Fibroblast of lung (primary cell): ENCODE data around the gene FRK. TPM values are rescaled to one million over a fixed set of nuclear protein-coding genes. Genes with fewer than 3 reads are reported as not detected.
"Not testable (repeated sequence)": the region's sequence is repeated elsewhere in the genome, so short reads cannot be mapped to it uniquely, and the experiment has no call there.

Experiments
- DNase-seq, 2 donors: peaks; one replicate each; pipeline versions ENCODE4 v3.0.0 to v3.0.0-alpha.2; 2010; ENCODE audit warnings: low read depth in 2 of 2
- H2AFZ ChIP-seq: 2 replicates; pipeline ENCODE4 v1.5.1; 2012; ENCODE audit warnings: low read length, control low read depth, inconsistent platforms
- H3K27ac ChIP-seq: 2 replicates; pipeline ENCODE4 v1.5.1; 2011; ENCODE audit warnings: low read length, control low read depth; ENCODE audit not compliant: insufficient read depth
- H3K27me3 ChIP-seq: 2 replicates; pipeline ENCODE4 v1.5.1; 2011; ENCODE audit warnings: mild to moderate bottlenecking, low read length; ENCODE audit not compliant: control insufficient read depth, insufficient read depth
- H3K36me3 ChIP-seq: 2 replicates; pipeline ENCODE4 v1.5.1; 2011; ENCODE audit warnings: low read length; ENCODE audit not compliant: control insufficient read depth, insufficient read depth
- H3K4me1 ChIP-seq: 2 replicates; pipeline ENCODE4 v1.5.1; 2011; ENCODE audit warnings: low read length; ENCODE audit not compliant: control insufficient read depth, insufficient read depth; ENCODE audit errors: extremely low read depth
- H3K4me2 ChIP-seq: 2 replicates; pipeline ENCODE4 v1.5.1; 2011; ENCODE audit warnings: low read length, control low read depth; ENCODE audit not compliant: insufficient read depth; ENCODE audit errors: extremely low read depth
- H3K4me3 ChIP-seq, 4 experiments: fragments of 200-600 bp in 1 of 4; sonication (generic) in 1 of 4; replicated peaks in 1 of 4; 2 replicates each; pipeline ENCODE4 v1.5.1; 2011 to 2016; ENCODE audit warnings: low read length in 4 of 4, low read depth in 3 of 4, mild to moderate bottlenecking in 3 of 4, control low read depth in 2 of 4, inconsistent platforms in 1 of 4, mixed read lengths in 1 of 4; ENCODE audit not compliant: insufficient read depth in 1 of 4; ENCODE audit errors: control extremely low read depth in 1 of 4
- H3K79me2 ChIP-seq: 2 replicates; pipeline ENCODE4 v1.5.1; 2012; ENCODE audit warnings: mild to moderate bottlenecking, low read length, inconsistent platforms; ENCODE audit not compliant: control insufficient read depth, insufficient read depth
- H3K9ac ChIP-seq: 2 replicates; pipeline ENCODE4 v1.5.1; 2011; ENCODE audit warnings: mild to moderate bottlenecking, low read length, control low read depth; ENCODE audit not compliant: insufficient read depth
- H3K9me3 ChIP-seq: 2 replicates; pipeline ENCODE4 v1.5.1; 2012; ENCODE audit warnings: low read depth, low read length; ENCODE audit not compliant: control insufficient read depth, insufficient read depth
- H4K20me1 ChIP-seq: 2 replicates; pipeline ENCODE4 v1.5.1; 2011; ENCODE audit warnings: low read length; ENCODE audit not compliant: control insufficient read depth, insufficient read depth; ENCODE audit errors: extremely low read depth
- EZH2 ChIP-seq: IDR thresholded peaks from 2 replicates; pipeline ENCODE4 v1.5.1; 2012; ENCODE audit warnings: low read length, control low read depth, mild to moderate bottlenecking; ENCODE audit errors: missing control alignments
- polyA plus RNA-seq, 2 donors: library from polyadenylated mRNA; depleted of rRNA in 1 of 2; stranded (reverse) in 1 of 2; unstranded in 1 of 2; fragments of >200 nt; gene quantifications; 2 replicates each; pipeline ENCODE4 v1.2.1, GENCODE V29; 2011 to 2012; ENCODE audit warnings: missing spikeins in 1 of 2
- total RNA-seq: library from RNA; depleted of rRNA; stranded (reverse); fragments of >200 nt; gene quantifications from 2 replicates; pipeline ENCODE4 v1.2.1, GENCODE V29; 2014
- TF ChIP-seq, protein P1 (sequence below), 2 donors: IDR thresholded peaks in 1 of 2; conservative IDR thresholded peaks in 1 of 2; 1 replicate in 1 of 2; 2 replicates in 1 of 2; pipeline ENCODE4 v1.5.1; 2011 to 2012; ENCODE audit warnings: low read length in 2 of 2, control low read depth in 1 of 2, inconsistent platforms in 1 of 2, low read depth in 1 of 2, mild to moderate bottlenecking in 1 of 2

The FRK gene
- total and polyA plus RNA-seq, 2 donors (not counting 1 experiment from before 2014, with no cell fraction given), result 0.18 to 0.33 TPM

DNA sequence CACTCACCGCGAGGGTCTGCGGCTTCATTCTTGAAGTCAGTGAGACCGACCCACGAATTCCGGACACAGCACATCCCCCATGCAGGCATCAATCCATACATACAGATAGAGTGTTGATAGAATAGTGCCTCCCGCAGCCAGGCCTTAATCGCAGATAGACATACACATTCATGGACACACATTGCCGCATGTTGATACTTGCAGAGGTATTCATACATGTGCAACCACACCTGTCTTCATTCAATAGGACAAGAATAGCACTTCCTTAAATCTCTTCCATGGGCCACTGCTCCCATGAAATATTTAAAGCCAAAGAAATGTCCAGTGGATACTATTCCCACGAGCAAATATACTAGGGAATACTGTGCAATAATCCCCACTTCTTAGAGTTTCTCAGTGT is 170.5 kb downstream of the FRK start:
- Histone ChIP-seq H3K4me3 (no peak overlapping the region), H3K9me3 (no peaks in the 10 kb centered on the region), H3K27me3 (no peaks in the 10 kb centered on the region), H3K27ac (no peak overlapping the region), H2AFZ (no peak overlapping the region), H3K79me2 (no peaks in the 10 kb centered on the region), H3K9ac (no peak overlapping the region), H4K20me1 (no peaks in the 10 kb centered on the region), H3K4me2 (no peak overlapping the region), H3K4me1 (no peaks in the 10 kb centered on the region), H3K36me3 (no peaks in the 10 kb centered on the region)
- no peak for TF ChIP-seq EZH2
- TF ChIP-seq, protein P1, sequence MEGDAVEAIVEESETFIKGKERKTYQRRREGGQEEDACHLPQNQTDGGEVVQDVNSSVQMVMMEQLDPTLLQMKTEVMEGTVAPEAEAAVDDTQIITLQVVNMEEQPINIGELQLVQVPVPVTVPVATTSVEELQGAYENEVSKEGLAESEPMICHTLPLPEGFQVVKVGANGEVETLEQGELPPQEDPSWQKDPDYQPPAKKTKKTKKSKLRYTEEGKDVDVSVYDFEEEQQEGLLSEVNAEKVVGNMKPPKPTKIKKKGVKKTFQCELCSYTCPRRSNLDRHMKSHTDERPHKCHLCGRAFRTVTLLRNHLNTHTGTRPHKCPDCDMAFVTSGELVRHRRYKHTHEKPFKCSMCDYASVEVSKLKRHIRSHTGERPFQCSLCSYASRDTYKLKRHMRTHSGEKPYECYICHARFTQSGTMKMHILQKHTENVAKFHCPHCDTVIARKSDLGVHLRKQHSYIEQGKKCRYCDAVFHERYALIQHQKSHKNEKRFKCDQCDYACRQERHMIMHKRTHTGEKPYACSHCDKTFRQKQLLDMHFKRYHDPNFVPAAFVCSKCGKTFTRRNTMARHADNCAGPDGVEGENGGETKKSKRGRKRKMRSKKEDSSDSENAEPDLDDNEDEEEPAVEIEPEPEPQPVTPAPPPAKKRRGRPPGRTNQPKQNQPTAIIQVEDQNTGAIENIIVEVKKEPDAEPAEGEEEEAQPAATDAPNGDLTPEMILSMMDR (conservative IDR thresholded peaks at IDR 0.05 in 1 of 2, IDR thresholded peaks at IDR 0.05 in 1 of 2; ENCODE audit: low read depth in 1 of 2, low read length in 2 of 2), result no peak
- DNase-seq, result no peak

DNA sequence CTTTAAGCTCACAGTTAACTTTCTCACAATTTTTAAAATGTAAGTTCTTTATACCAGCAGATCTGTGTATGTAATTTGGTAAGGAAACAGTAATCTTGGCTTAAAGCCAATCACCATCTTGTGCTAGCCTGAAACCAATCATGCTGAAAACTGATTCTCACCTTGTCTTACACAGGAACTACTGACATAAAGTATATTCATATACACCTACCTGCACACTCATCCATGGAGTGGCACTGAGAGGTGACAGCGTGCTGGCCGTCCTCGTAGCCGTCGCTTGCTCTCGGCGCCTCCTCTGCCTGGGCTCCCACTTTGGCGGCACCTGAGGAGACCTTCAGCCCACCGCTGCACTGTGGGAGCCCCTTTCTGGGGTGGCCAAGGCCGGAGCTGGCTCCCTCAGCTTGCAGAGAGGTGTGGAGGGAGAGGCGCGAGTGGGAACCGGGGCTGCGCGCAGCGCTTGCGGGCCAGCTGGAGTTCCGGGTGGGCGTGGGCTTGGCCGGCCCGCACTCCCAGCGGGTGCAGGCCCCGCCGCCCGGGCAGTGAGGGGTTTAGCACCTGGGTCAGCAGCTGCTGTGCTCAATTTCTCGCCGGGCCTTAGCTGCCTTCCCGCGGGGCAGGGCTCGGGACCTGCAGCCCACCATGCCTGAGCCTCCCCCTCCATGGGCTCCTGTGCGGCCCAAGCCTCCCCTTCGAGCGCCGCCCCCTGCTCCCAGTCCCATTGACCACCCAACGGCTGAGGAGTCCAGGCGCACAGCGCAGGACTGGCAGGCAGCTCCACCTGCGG is 171.8 kb downstream of the FRK start:
- not testable (repeated sequence) for H3K79me2 ChIP-seq, H3K9ac ChIP-seq, H3K9me3 ChIP-seq, H3K4me3 ChIP-seq, H3K4me2 ChIP-seq, H4K20me1 ChIP-seq, DNase-seq, H2AFZ ChIP-seq, H3K4me1 ChIP-seq, H3K36me3 ChIP-seq, H3K27ac ChIP-seq, H3K27me3 ChIP-seq

DNA sequence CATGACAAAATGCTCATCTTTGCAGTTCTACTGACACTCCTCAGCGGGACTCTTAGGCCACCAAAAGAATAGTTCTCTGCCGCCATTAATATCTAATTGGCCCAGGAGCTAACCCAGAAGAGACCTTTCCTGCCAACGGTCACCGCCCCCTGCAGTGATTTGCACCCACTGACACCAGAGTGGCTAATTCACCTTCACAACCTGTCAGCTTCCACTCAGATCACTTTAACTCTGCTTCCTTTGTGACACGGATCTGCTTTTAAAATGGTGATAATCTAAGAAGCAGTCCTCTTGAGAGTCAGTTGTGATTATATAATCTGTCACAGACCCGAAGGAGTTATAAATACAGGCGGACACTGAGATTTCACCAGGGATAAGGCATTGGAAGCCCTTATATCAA is 172.8 kb downstream of the FRK start:
- no peaks in the 10 kb centered on the region for H3K9me3 ChIP-seq
- no peak overlapping the region for H2AFZ ChIP-seq
- TF ChIP-seq EZH2, result no peak
- TF ChIP-seq, protein P1 (conservative IDR thresholded peaks at IDR 0.05 in 1 of 2, IDR thresholded peaks at IDR 0.05 in 1 of 2; ENCODE audit: low read depth in 1 of 2, low read length in 2 of 2), result no peak
- no peak overlapping the region for H3K4me3 ChIP-seq
- H3K9ac ChIP-seq, result no peak overlapping the region
- no peaks in the 10 kb centered on the region for H3K4me1 ChIP-seq
- no peak for DNase-seq
- no peak overlapping the region for H3K4me2 ChIP-seq
- no peaks in the 10 kb centered on the region for H3K79me2 ChIP-seq
- H3K36me3 ChIP-seq, result no peaks in the 10 kb centered on the region
- no peak overlapping the region for H3K27ac ChIP-seq
- no peaks in the 10 kb centered on the region for H3K27me3 ChIP-seq
- H4K20me1 ChIP-seq, result no peaks in the 10 kb centered on the region
